Mesenchymal stem cell (in vitro differentiated cells and primary cell): ENCODE data around the gene DCTD.

ENCODE experiments used
- DNase-seq: peaks from one replicate; pipeline ENCODE4 v3.0.0-alpha.2; 2013
- H2AFZ ChIP-seq: one replicate; pipeline ENCODE4 v1.6.1; 2013; ENCODE audit warnings: low read depth, mild to moderate bottlenecking, control low read depth, inconsistent platforms, low read length, moderate library complexity
- H2AK5ac ChIP-seq: 2 replicates; pipeline ENCODE4 v1.6.1; 2013; ENCODE audit warnings: low read length, moderate library complexity, mild to moderate bottlenecking, inconsistent platforms; ENCODE audit not compliant: severe bottlenecking
- H2BK120ac ChIP-seq: one replicate; pipeline ENCODE4 v1.6.1; 2013; ENCODE audit warnings: low read depth, mild to moderate bottlenecking, inconsistent platforms, low read length, moderate library complexity
- H2BK12ac ChIP-seq, 2 experiments: one replicate each; pipeline ENCODE4 v1.6.1; 2013; ENCODE audit warnings: inconsistent platforms in 2 of 2, low read length in 2 of 2, mild to moderate bottlenecking in 2 of 2, moderate library complexity in 2 of 2, control low read depth in 1 of 2
- H2BK15ac ChIP-seq: one replicate; pipeline ENCODE4 v1.6.1; 2013; ENCODE audit warnings: mild to moderate bottlenecking, low read depth, inconsistent platforms; ENCODE audit not compliant: poor library complexity, severe bottlenecking
- H2BK5ac ChIP-seq: 2 replicates; pipeline ENCODE4 v1.6.1; 2013; ENCODE audit warnings: low read depth, mild to moderate bottlenecking, low read length, control low read depth, inconsistent platforms; ENCODE audit not compliant: poor library complexity, severe bottlenecking
- H3K14ac ChIP-seq, 2 experiments: one replicate each; pipeline ENCODE4 v1.6.1; 2013; ENCODE audit warnings: inconsistent platforms in 2 of 2, low read length in 2 of 2, control low read depth in 1 of 2, mild to moderate bottlenecking in 1 of 2, moderate library complexity in 1 of 2
- H3K18ac ChIP-seq, 2 experiments: one replicate each; pipeline ENCODE4 v1.6.1; 2013; ENCODE audit warnings: inconsistent platforms in 2 of 2, low read length in 2 of 2, control low read depth in 1 of 2, low read depth in 1 of 2, mild to moderate bottlenecking in 1 of 2
- H3K23ac ChIP-seq, 2 experiments: one replicate each; pipeline ENCODE4 v1.6.1; 2013; ENCODE audit warnings: inconsistent platforms in 2 of 2, low read length in 2 of 2, mild to moderate bottlenecking in 2 of 2, moderate library complexity in 2 of 2, control low read depth in 1 of 2
- H3K27ac ChIP-seq: 2 replicates; pipeline ENCODE4 v1.5.1; 2013; ENCODE audit warnings: mild to moderate bottlenecking, moderate library complexity, low read length, control low read depth, inconsistent platforms; ENCODE audit not compliant: poor library complexity, severe bottlenecking
- H3K27me3 ChIP-seq, 2 experiments: 2 replicates each; pipeline versions ENCODE4 v1.6.1 to v1.7.0; 2013; ENCODE audit warnings: low read length in 2 of 2, mild to moderate bottlenecking in 2 of 2, moderate library complexity in 2 of 2, control low read depth in 1 of 2, inconsistent platforms in 1 of 2; ENCODE audit not compliant: control insufficient read depth in 1 of 2, insufficient read depth in 1 of 2
- H3K36me3 ChIP-seq, 2 experiments: 2 replicates each; pipeline versions ENCODE4 v1.6.1 to v1.7.0; 2013; ENCODE audit warnings: low read length in 2 of 2, control low read depth in 1 of 2, inconsistent platforms in 1 of 2, low read depth in 1 of 2, mild to moderate bottlenecking in 1 of 2; ENCODE audit not compliant: insufficient read depth in 2 of 2, control insufficient read depth in 1 of 2
- H3K4ac ChIP-seq, 2 experiments: one replicate each; pipeline ENCODE4 v1.6.1; 2013; ENCODE audit warnings: inconsistent platforms in 2 of 2, low read length in 2 of 2, mild to moderate bottlenecking in 2 of 2, moderate library complexity in 2 of 2, control low read depth in 1 of 2, low read depth in 1 of 2
- H3K4me1 ChIP-seq: 2 replicates; pipeline ENCODE4 v1.6.1; 2013; ENCODE audit warnings: low read depth, low read length, control low read depth; ENCODE audit not compliant: control insufficient read depth, insufficient read depth
- H3K4me2 ChIP-seq: 2 replicates; pipeline ENCODE4 v1.6.1; 2013; ENCODE audit warnings: low read length, mild to moderate bottlenecking, inconsistent platforms; ENCODE audit not compliant: poor library complexity, severe bottlenecking
- H3K4me3 ChIP-seq, 2 experiments: 2 replicates each; pipeline versions ENCODE4 v1.5.1 to v1.7.0; 2013; ENCODE audit warnings: low read length in 2 of 2, mild to moderate bottlenecking in 2 of 2, control low read depth in 1 of 2, low read depth in 1 of 2; ENCODE audit not compliant: insufficient read depth in 1 of 2
- H3K79me1 ChIP-seq: replicated peaks from 2 replicates; pipeline ENCODE4 v1.6.1; 2013; ENCODE audit warnings: mild to moderate bottlenecking, control low read depth, low read length, inconsistent platforms; ENCODE audit not compliant: poor library complexity, severe bottlenecking
- H3K9ac ChIP-seq: 2 replicates; pipeline ENCODE4 v1.7.0; 2013; ENCODE audit warnings: mild to moderate bottlenecking, low read length, moderate library complexity
- H3K9me3 ChIP-seq: 2 replicates; pipeline ENCODE4 v1.7.0; 2013; ENCODE audit warnings: mild to moderate bottlenecking, low read length; ENCODE audit not compliant: control insufficient read depth
- H4K8ac ChIP-seq: one replicate; pipeline ENCODE4 v1.6.1; 2013; ENCODE audit warnings: inconsistent platforms, mild to moderate bottlenecking, low read length, moderate library complexity
- H4K91ac ChIP-seq: one replicate; pipeline ENCODE4 v1.6.1; 2013; ENCODE audit warnings: mild to moderate bottlenecking, low read length, inconsistent platforms
- WGBS: methylation state at CpG from one replicate; pipeline ENCODE4 v1.1.7; 2013; ENCODE audit warnings: mixed read lengths; 5-methylcytosine and 5-hydroxymethylcytosine counted together

The DCTD gene

DNA sequence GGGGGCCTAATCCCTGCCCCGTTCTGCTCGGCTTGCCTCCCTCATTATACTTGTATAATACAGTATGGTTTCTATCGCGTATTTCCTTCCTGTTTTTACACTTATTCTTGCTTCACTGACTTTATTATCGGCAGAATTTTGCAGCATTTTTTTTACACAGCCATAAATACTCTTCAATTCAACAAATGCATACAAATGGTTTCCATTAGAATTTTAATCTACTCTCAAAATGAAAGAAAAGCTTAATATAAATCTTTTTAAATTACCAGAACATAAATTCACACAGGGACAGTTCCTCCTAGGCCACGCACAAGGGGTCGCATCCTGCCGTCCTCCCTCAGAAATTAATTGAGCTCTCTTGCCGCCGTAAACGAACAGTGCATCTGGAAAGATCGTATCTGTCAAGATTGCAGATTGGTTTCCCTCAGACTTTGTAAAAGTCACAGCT is 42.9 kb downstream of the DCTD start:
- WGBS: 79% methylated on average over 12 of the region's 12 CpGs
- H3K4me2 ChIP-seq: no peak overlapping the region

DNA sequence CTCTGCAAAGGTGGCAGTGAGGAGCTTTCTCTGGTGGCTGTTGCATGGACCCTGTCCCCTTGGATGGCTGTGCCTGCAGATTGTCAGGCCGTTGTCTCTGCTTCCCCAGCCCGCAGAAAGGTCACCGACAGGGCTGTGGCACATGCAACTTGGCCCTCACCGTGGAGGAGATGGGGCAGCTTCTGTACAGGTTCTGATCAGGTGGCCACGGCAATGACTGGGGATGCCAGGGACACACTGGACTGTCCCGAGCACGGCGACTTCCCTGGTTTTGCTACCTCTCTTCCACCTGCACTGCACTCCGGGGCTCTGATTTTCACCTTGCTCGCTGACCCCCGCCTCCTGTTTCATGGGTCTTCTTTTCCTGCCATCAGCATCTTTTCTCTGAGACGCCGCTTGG is 43.5 kb downstream of the DCTD start:
- no peak for DNase-seq
- 98% methylated on average over 10 of the region's 13 CpGs for WGBS
- H3K18ac ChIP-seq: no peak overlapping the region
- H3K4me3 ChIP-seq: no peak overlapping the region
- H3K27me3 ChIP-seq: no peaks in the 10 kb centered on the region
- no peak overlapping the region for H3K9ac ChIP-seq
- no peak overlapping the region for H3K23ac ChIP-seq
- H3K14ac ChIP-seq: no peak overlapping the region
- no peak overlapping the region for H2BK120ac ChIP-seq
- H2AK5ac ChIP-seq: no peak overlapping the region
- H3K4me1 ChIP-seq: peaks cover 3% of the 10 kb centered on the region
- H2AFZ ChIP-seq: no peak overlapping the region
- H3K4me2 ChIP-seq: no peak overlapping the region
- H3K9me3 ChIP-seq: no peaks in the 10 kb centered on the region
- no peak overlapping the region for H3K27ac ChIP-seq
- no peak overlapping the region for H2BK12ac ChIP-seq
- no peaks in the 10 kb centered on the region for H3K79me1 ChIP-seq
- peaks cover 3 to 12% of the 10 kb centered on the region in 2 experiments for H3K36me3 ChIP-seq
- no peak overlapping the region for H4K91ac ChIP-seq
- H2BK5ac ChIP-seq: no peak overlapping the region
- H3K4ac ChIP-seq: no peak overlapping the region
- no peak overlapping the region for H2BK15ac ChIP-seq
- H4K8ac ChIP-seq: no peak overlapping the region

More for the DNA sequence above, 42.9 kb downstream of the DCTD start:
- Histone ChIP-seq H2BK15ac (no peak overlapping the region), H3K4me3 (no peak overlapping the region), H3K4ac (no peak overlapping the region), H2BK12ac (no peak overlapping the region), H3K23ac (no peak overlapping the region), H3K36me3 (peaks cover 3 to 12% of the 10 kb centered on the region in 2 experiments), H3K9me3 (no peaks in the 10 kb centered on the region), H3K27me3 (no peaks in the 10 kb centered on the region), H4K8ac (no peak overlapping the region), H2AK5ac (no peak overlapping the region), H3K9ac (no peak overlapping the region), H2AFZ (no peak overlapping the region), H2BK5ac (no peak overlapping the region), H3K4me1 (peaks cover 3% of the 10 kb centered on the region), H3K79me1 (no peaks in the 10 kb centered on the region), H4K91ac (no peak overlapping the region), H3K14ac (no peak overlapping the region), H3K27ac (no peak overlapping the region), H3K18ac (no peak overlapping the region), H2BK120ac (no peak overlapping the region)
- no peak for DNase-seq

DNA sequence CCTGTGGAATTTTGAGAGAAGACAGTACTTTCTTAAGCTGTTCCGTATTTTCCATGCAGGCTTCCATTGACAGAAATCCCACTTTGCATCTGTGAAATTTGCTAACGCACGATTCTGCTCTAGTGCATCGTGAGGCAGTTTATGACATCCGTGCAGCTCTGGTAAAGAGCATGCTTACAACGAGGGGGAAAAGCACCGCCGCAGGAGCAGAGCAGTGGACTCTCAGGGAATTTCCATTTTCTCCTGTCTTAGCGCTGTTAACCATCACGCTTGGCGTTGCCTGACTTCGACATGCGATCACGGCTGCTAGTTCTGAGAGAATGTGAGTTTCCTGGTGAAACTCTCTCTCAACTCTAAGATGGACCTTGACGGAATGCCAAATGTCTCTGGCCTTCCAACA is 43.9 kb downstream of the DCTD start:
- no peak overlapping the region for H2AFZ ChIP-seq
- H3K4me1 ChIP-seq: no peaks in the 10 kb centered on the region
- no peak overlapping the region for H2AK5ac ChIP-seq
- H2BK120ac ChIP-seq: no peak overlapping the region
- no peak overlapping the region for H2BK5ac ChIP-seq
- WGBS: 99% methylated on average over 15 of the region's 15 CpGs
- no peak overlapping the region for H4K8ac ChIP-seq
- no peak overlapping the region for H3K4me2 ChIP-seq
- H2BK15ac ChIP-seq: no peak overlapping the region
- no peak overlapping the region for H4K91ac ChIP-seq
- no peak overlapping the region for H3K27ac ChIP-seq
- peaks cover 3 to 12% of the 10 kb centered on the region in 2 experiments for H3K36me3 ChIP-seq
- H3K4me3 ChIP-seq: no peak overlapping the region
- no peak overlapping the region for H3K18ac ChIP-seq
- no peak overlapping the region for H3K9ac ChIP-seq
- H2BK12ac ChIP-seq: no peak overlapping the region
- DNase-seq: no peak
- H3K79me1 ChIP-seq: no peaks in the 10 kb centered on the region
- H3K4ac ChIP-seq: no peak overlapping the region
- no peaks in the 10 kb centered on the region for H3K27me3 ChIP-seq
- H3K14ac ChIP-seq: no peak overlapping the region
- H3K9me3 ChIP-seq: no peaks in the 10 kb centered on the region
- no peak overlapping the region for H3K23ac ChIP-seq

DNA sequence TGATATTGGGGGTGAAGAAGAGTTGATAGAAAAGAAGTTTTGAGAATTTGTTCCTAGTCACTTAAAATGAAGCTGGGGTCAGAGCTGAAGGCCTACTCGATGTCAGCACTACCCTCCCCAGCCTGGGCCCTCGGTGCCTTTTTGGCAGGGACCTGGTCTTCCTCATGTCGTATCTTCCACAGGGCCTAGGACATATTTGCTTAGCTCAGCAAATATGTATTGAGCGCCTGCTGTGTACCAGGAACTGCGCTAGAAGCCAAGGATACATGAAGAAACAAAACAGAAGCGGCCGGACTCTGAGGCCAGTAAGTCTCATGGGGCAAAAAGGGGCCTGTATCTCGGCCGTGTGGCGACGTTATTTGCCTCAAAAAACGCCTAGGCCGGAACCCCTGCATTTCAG is 44.3 kb downstream of the DCTD start:
- Histone ChIP-seq H3K4me2 (no peak overlapping the region), H3K36me3 (peaks cover 3 to 12% of the 10 kb centered on the region in 2 experiments), H2AFZ (no peak overlapping the region), H2AK5ac (no peak overlapping the region), H2BK15ac (no peak overlapping the region), H3K27me3 (no peaks in the 10 kb centered on the region), H3K4ac (no peak overlapping the region), H2BK5ac (no peak overlapping the region), H3K27ac (no peak overlapping the region), H3K79me1 (no peaks in the 10 kb centered on the region), H2BK12ac (no peak overlapping the region), H2BK120ac (no peak overlapping the region), H3K23ac (no peak overlapping the region), H4K8ac (no peak overlapping the region), H3K14ac (no peak overlapping the region), H3K9ac (no peak overlapping the region), H3K9me3 (no peaks in the 10 kb centered on the region), H3K4me3 (no peak overlapping the region), H4K91ac (no peak overlapping the region), H3K4me1 (no peaks in the 10 kb centered on the region), H3K18ac (no peak overlapping the region)
- no peak for DNase-seq
- 94% methylated on average over 13 of the region's 13 CpGs for WGBS
